Stimulated activated CD4-positive, alpha-beta T cell treated with anti-CD3 and anti-CD28 coated beads, TNF-alpha, amount 100 ng/mL, for 48 hours (primary cell): ENCODE results near the gene PLA2G12B.
"Not testable (repeated sequence)": the region's sequence is repeated elsewhere in the genome, so short reads cannot be mapped to it uniquely, and the experiment has no call there.

ENCODE experiments used
- DNase-seq, 3 donors: peaks; one replicate each; pipeline ENCODE4 v3.0.0-alpha.2; 2020; ENCODE audit warnings: low read depth in 3 of 3

The PLA2G12B gene

DNA sequence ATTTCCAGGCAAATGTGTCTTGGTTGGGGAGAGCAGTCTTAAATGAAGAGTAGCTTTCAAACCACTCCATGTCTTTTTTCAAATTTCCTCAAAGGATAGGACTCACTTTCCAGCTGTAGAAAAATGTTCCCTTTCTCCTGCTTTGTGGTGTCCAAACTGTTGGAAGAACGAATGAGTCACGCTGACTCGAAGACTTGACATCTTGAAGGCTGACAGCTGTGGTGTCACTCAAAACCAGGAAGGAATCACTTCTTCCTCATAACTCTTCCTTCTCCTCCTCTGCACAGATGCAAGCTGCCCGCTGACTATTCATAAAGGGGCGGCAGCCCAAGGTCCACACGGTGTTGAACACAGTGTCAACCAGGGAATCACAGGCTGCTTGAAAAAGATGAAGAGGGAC lies 19.2 kb downstream of the PLA2G12B start:
- DNase-seq = no peak

DNA sequence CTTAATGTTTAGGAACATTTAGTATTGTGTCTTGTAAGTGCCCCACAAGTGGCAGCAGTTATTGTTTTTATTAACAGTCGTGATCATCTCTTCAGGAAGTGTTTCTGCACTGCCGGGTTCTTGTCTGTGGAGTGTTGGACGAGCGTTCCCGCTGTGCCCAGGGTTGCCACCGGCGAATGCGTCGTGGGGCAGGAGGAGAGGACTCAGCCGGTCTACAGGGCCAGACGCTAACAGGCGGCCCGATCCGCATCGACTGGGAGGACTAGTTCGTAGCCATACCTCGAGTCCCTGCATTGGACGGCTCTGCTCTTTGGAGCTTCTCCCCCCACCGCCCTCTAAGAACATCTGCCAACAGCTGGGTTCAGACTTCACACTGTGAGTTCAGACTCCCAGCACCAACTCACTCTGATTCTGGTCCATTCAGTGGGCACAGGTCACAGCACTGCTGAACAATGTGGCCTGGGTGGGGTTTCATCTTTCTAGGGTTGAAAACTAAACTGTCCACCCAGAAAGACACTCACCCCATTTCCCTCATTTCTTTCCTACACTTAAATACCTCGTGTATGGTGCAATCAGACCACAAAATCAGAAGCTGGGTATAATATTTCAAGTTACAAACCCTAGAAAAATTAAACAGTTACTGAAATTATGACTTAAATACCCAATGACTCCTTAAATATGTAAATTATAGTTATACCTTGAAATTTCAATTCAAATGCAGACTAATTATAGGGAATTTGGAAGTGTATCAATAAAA lies 22.2 kb downstream of the PLA2G12B start:
- no peak for DNase-seq

DNA sequence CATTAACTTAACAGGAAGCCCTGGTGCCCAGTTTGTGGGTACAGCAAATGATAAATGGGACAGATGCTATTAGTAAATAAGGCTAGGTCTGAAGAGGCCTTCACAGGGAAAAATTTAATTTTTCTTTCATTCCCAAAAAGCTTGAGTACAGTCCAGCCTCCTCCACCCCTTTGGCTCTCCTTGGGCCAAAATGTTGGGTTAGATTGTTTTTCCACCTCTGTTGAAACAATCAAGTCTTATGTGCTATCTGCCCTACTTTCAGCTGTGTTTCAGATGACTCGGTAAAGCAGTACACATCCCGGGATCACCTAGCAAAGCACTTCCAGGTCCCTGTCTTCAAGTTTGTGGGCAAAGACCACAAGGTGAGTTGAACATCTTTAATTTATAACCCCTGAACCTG lies 24.3 kb downstream of the PLA2G12B start:
- DNase-seq = no peak

DNA sequence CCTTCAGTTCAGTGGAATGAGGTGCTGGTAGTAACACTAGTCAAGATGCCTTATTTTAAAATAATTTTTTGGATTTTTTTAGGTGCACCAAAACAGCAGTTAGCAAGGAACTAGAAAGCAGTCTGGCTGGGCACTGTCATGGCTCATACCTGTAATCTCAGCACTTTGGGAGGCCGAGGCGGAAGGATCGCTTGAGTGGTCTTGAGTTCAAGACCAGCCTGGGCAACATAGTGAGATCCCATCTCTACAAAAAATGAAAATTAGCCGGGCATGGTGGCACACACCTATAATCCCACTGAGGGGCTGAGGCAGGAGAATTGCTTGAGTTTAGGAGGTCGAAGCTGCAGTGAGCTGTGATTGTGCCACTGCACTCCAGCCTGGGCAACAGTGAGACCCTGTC lies 25.8 kb downstream of the PLA2G12B start:
- DNase-seq = no peak

DNA sequence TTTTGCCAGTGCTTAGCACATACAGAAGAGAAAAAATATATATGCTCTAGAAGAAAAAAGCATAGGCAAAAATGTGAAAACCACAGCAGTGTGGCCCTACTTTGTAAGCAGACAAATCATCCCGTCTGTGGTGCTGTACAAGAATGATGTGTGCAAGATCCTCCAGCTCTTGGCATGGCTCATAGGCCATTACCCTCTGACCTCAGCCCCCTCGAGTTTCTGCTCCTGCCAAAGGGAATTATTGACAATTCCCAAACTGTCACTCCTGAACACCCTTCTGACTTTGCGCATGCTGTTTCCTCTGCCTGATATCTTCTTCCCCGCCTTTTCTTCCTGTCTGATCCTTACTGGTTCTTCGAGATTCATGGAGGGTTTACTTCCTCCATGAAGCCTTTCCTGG lies 27.1 kb downstream of the PLA2G12B start:
- DNase-seq = no peak

DNA sequence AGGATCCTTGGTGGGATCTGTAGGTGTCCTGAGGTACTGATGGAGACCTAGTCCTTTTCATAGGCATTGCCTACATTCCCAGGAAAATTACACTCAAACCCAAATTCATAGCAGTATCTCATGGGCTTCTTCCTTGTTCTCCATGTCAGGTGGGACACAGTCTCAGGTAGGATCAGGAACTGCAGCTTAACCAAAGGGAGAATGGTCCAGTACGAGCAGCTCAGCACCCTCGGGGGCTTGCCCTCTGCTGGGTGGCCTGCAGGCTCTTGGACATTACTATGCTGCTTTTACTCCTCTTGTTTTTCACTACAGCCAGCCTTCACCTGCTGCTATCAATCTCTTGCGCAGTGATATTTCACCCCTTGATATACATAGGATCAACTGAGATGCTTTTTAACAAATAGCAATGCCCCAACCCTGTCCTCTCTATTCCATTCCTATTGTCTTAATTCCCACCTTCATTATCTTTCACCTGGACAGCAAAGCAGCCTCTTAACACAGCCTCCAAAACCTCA lies 28.6 kb downstream of the PLA2G12B start:
- no peak for DNase-seq

DNA sequence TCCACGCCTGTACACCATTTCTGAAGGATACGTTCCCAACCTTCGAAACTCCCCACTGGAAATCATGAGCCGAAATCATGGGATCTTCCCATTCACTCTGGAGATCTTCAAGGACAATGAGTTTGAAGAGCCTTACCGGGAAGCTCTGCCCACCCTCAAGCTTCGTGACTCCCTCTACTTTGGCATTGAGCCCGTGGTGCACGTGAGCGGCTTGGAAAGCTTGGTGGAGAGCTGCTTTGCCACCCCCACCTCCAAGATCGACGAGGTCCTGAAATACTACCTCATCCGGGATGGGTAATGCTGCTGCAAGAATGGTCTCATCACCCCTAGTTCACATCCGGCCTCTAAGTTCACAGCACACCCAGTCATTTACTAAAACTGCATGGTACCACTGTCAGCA lies 30.3 kb downstream of the PLA2G12B start:
- DNase-seq = no peak

DNA sequence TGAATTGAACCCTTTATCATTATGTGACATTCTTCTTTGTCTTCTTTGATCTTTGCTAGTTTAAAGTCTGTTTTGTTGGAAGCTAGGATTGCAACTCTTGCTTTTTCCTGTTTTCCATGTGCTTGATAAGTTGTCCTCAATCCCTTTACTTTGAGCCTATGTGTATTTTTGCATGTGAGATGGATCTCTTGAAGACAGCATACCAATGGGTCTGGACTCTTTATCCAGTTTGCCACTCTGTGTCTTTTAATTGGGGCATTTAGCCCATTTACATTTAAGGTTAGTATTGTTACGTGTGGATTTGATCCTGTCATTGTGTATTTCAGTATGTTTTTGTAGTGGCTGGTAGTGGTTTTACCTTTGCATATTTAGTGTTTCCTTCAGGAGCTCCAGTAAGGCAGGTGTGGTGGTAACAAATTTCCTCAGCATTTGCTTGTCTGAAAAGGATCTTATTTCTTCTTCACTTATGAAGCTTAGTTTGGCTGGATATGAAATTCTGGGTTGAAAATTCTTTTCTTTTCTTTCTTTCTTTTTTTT lies 33.4 kb downstream of the PLA2G12B start:
- not testable (repeated sequence) for DNase-seq

DNA sequence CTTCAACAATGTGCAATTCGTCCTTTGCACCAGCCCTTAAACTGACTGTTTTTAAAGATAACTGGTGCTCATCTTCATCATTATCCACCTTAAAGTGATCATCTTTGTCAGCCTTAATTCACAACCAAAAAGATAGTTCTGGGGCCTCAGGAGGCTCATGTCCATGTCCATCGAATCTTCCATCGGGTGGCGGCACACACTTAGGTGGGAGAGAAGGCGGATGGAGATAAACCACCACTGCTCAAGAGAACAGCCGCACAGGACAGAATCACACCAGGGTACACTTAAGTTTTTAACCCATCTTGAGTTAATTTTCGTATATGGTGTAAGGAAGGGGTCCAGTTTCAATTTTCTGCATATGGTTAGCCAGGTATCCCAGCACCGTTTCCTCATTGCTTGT lies 36.3 kb downstream of the PLA2G12B start:
- no peak for DNase-seq

DNA sequence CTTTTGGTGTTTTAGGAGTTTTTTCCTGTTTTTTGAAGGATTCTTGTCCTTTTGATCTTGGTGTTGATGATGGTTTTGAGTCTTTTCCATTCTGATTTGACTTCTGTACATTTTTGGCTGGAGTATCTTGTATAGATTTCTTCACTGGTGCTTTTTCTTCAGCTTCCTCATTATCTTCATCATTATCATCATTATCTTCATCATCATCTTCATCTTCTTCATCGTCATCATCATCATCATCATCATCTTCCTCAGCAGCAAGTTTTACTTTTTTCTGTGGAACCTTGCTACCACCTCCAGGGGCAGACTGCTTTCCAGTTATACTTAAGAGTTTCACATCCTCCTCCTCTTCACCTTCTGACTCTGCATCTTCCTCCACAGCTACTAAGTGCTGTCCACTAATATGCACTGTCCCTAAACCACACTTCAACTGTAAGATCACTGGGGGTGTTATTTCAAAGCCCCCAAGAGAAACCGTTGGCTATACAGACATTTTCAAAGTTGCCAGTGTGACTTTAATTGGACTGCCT lies 36.7 kb downstream of the PLA2G12B start:
- DNase-seq = not testable (repeated sequence)

DNA sequence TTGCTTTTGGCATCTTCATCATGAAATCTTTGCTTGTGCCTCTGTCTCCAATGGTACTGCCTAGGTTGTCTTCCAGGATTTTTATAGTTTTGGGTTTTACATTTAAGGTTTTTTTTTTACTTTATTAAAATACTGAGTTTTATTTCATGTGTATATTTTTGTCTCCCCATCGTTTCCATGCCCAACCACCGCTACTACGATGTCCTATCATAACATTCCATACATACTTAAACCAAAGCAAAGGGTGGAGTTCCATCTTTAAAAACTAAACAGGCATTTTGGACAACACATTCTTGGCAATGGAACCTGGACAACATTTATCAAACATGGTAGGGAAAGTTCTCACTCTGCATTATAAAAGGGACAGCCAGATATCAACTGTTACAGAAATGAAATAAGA lies 37.4 kb downstream of the PLA2G12B start:
- DNase-seq = not testable (repeated sequence)

DNA sequence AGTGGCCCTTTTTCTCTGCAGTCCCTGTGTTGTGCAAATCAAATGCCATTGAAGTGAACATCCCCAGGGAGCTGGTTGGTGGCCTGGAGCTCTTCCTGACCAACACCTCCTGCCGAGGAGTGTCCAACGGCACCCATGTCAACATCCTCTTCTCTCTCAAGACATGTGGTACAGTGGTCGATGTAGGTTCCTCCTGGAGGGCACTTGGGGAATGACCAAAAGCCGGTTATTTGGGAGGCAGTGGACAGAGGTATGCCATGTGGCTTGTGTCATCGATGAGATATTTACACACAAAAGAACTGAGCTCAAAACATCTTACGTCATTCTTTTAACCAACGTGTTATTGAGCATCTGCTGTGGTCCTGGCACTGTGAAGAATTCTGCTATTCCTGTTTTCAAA lies 41.3 kb downstream of the PLA2G12B start:
- DNase-seq = no peak

DNA sequence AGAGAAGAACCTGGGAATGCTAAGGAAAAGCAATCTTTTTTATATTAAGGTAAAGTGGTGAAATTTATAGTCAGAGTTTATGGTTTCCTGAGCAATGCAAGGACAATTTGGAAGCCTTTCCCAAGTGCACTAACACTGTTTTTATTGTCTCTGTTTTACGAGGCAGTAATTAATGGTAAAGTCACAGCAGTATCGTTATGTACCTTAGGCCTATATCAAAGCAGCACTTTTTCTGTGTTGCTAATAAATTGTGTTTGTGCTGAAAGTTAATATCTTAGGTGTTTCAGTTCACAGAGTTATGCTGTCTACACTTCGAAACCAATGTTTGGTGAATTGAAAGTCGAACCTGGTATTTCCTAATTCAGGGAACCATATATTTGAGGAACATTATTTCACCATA lies 41.9 kb downstream of the PLA2G12B start:
- DNase-seq = no peak

DNA sequence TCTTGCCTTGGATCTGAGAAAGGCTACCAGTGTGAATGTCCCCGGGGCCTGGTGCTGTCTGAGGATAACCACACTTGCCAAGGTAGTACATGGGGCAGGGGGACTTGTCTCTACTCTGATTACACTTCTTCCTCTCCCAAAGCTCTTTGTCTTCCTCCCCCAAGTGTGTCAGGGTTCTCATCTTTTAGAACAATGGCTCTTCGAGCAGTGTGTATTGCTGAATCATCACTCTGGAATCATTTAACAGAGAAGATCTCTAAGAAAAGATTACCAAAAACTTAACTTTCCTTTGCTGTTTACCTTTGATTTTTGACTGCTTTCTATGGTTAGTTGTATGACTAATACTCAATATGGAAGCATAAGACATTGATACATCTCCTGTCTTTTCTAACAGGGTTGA lies 42.8 kb downstream of the PLA2G12B start:
- DNase-seq = no peak

DNA sequence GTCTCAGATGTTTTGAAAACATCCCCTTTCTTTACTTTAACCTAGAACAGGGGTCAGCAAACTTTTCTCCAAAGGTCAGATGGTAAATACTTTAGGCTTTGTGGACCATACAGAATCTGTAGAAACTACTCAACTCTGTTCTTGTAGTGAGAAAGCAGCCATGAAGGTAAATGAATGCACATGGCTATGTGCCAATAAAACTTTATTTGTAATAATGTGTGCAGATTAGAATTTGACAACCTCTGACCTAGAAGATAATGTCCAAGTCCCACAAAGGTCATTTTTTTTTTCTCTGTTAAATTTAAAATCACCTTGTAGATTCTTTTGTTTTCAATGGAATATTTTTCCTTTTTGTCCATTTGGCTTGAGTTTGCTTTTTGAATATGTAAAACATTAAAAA lies 43.9 kb downstream of the PLA2G12B start:
- DNase-seq = no peak

DNA sequence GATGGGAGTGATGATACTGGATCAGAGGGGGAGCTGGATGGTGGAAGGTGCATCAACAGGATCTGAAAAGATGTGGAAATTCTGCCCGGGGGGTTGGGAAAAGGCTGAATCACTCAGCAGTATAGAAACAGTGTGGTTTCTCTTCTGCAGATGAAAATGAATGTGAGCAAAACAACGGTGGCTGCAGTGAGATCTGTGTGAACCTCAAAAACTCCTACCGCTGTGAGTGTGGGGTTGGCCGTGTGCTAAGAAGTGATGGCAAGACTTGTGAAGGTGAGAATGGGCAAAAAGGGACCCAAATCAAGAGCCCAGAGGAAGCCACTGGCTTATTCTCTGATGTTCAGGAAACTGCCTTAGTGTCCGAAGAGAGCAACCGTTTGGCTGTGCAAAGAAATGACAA lies 48.2 kb downstream of the PLA2G12B start:
- no peak for DNase-seq

DNA sequence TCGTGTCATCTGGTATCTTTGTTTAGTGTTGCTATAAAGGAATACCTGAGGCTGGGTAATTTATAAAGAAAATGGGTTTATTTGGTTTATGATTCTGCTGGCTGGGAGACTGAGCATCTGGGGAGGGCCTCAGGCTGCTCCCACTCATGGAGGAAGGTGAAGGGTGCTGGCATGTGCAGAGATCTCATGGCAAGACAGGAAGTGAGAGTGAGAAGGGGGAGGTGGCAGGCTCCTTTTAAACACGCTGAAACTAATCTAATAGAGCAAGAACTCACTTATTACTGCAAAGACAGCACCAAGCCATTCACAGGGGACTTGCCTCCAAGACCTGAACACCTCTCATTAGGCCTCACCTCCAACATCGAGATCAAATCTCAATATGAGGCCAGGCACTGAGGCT lies 49.8 kb downstream of the PLA2G12B start:
- DNase-seq = no peak

DNA sequence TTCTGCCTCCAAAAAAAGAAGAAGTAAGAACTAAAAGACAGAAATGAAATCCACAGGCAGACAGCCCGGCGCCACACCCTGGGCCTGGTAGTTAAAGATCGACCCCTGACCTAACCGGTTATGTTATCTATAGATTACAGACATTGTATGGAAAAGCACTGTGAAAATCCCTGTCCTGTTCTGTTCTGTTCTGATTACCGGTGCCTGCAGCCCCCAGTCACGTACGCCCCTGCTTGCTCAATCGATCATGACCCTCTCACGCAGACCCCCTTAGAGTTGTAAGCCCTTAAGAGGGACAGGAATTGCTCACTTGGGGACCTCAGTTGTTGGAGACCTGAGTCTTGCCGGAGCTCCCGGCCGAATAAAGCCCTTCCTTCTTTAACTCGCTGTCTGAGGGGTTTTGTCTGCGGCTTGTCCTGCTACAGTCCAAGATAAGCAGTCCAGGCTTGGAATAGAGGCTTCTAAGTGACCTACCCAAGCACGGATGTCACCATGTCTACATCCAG lies 50.6 kb downstream of the PLA2G12B start:
- not testable (repeated sequence) for DNase-seq

DNA sequence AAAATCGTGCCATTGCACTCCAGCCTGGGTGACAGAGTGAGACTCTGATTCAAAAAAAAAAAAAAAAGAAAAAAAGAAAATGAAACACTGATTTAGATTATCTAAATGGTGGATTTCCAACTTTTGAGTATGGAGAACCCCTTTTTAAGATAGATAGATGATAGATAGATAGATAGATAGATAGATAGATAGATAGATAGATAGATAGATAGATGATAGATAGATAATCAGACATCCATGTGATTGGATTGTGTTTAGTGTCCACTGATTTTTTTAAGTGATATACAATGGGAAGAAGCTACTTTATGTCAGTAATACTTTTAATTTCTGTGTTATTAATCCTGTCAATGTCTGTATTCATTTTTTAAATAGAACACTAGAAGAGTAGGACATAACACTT lies 55.1 kb downstream of the PLA2G12B start:
- no peak for DNase-seq

DNA sequence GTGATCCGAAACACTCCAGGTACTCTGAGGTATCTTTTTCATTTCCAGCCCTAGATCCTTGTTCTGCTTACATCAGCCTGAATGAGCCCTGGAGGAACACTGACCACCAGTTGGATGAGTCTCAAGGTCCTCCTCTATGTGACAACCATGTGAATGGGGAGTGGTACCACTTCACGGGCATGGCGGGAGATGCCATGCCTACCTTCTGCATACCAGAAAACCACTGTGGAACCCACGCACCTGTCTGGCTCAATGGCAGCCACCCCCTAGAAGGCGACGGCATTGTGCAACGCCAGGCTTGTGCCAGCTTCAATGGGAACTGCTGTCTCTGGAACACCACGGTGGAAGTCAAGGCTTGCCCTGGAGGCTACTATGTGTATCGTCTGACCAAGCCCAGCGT lies 56.0 kb downstream of the PLA2G12B start:
- DNase-seq = no peak

DNA sequence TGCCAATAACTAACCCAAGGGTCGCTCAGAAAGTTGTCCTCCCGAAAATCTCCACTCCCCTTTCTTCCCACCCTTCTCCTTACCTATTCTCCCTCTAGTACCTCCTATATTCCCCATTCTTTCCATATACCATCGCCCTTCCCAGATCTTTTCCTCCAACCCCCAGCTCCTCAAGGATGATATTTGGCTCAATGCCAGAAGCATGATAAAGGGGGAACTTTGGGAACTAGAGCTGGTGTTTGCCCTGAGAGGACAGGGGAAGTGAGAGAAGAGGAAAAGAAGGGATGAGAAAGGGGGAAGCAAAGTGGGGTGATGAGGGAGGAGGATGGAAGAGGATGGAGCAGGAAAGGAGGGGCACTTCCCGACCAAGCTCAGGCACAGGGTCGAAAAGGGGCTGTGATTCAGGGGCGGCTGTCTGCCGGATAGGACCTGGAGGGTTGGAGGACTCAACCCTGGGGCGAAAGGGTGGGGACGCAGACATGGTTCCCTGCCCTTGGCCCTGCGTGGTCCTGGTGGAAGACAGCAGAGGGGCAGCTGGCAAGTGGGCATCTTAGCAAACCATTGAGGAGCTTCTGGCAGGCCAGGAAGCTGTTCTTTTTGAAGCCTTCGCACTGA lies 59.3 kb downstream of the PLA2G12B start:
- no peak for DNase-seq

DNA sequence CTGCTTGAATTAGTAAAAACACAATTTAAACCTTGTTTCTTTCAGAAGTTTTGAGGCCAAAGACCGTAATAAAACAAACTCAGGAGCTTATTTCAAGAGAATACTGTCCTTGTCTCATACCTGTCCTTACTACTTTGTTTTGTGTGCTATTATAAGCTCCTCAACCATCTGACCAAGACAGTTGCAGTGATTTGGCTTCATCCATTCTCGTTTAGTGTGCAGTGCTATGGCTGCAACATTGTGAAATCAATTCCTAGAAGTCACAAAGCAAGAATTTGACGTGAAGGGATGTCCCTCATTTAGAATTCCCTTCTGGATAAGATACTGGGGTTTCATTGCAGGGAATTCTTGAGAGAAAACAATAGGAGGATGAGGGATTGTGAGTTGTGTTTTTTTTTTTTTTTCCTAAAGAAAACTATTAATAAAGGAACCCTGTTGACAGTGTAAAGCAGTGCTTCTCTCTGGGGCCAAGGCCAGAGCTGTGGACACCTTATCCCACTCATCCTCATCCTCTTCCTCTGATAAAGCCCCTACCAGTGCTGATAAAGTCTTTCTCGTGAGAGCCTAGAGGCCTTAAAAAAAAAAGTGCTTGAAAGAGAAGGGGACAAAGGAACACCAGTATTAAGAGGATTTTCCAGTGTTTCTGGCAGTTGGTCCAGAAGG lies 61.3 kb downstream of the PLA2G12B start, which contains the start of gene OIT3:
Gene OIT3 (plus strand): TSS at position 604 of the 663 bp plus-strand sequence. CDS start 60 bp downstream, outside the sequence.
- no peak for DNase-seq
